ENCODE results near the gene AKT3.

DNA sequence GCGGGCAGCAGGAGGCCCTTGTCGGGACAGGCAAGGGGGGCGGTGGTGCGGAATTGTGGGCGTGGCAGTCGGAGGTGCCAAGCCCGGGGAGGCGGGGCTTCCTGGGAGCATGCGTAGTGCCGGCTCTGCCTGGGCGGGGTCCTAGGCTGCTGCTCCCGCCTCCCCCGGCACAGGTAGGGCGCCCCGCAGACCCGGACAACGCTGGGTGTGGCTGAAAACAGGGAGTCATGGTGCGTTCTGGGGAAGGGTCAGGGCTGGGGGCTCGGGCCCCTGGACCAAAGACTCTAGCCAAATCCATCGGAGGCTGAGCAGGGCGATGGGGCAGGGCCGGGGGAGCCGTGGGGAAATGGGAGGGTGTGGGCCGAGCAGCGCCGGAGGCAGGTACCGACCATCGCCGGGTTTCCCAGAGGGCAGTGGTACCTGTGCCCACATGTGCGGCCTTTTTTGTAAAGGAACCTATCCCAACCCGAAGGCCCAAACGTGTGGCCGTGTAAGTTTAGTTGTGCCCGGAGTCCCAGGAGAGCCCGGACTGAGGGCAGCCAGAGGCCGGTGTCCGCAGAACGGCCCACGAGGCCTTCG is 362.3 kb downstream of the AKT3 start:
- TF ChIP-seq, protein P1, sequence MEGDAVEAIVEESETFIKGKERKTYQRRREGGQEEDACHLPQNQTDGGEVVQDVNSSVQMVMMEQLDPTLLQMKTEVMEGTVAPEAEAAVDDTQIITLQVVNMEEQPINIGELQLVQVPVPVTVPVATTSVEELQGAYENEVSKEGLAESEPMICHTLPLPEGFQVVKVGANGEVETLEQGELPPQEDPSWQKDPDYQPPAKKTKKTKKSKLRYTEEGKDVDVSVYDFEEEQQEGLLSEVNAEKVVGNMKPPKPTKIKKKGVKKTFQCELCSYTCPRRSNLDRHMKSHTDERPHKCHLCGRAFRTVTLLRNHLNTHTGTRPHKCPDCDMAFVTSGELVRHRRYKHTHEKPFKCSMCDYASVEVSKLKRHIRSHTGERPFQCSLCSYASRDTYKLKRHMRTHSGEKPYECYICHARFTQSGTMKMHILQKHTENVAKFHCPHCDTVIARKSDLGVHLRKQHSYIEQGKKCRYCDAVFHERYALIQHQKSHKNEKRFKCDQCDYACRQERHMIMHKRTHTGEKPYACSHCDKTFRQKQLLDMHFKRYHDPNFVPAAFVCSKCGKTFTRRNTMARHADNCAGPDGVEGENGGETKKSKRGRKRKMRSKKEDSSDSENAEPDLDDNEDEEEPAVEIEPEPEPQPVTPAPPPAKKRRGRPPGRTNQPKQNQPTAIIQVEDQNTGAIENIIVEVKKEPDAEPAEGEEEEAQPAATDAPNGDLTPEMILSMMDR (IDR thresholded peaks at IDR 0.05; ENCODE audit: low read depth, low read length, poor library complexity, severe bottlenecking) = no peak
- no peak for TF ChIP-seq EZH2phosphoT487 (IDR thresholded peaks at IDR 0.05; ENCODE audit: borderline replicate concordance, low read length)
